ENCODE data around the gene SH3RF1. TPM values are rescaled to one million over a fixed set of nuclear protein-coding genes. Genes with fewer than 3 reads are reported as not detected.

SH3RF1 gene
- total and polyA plus RNA-seq, 7 donors: 8.2 to 20.8 (median 12.5) TPM

DNA sequence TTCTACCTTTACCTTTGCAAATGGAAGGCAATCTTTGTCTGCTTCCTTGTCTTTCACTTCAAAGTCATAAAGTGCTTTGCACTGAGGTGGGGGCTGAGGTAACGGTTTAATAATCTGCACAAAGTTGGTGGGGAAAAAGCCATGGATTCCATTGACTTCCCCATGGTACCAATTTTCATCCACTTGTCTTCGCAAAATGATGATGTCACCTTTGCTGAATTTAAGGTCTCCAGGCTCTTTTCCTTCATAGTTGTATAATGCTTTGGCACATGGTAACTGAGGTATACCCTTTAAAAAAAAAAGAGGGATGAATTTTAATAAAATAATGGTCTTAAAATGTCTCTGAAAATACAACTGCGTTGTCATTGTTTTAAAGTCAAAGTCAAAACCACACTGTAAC, 114.4 kb downstream of the SH3RF1 start:
- Histone ChIP-seq H3K4me3 (no peak overlapping the region), H3K9me3 (no peaks in the 10 kb centered on the region), H3K27me3 (no peaks in the 10 kb centered on the region), H3K27ac (no peak overlapping the region), H3K36me3 (peaks cover 0 to 20% (median 4%) of the 10 kb centered on the region in 4 donors), H3K4me1 (peaks cover 0 to 25% (median 12%) of the 10 kb centered on the region in 4 donors)
- 72 to 90% methylated on average over 3 of the region's 3 CpGs for WGBS, 2 donors
- no peak for DNase-seq
- intact Hi-C loops (cut with DNase I): no loop called here
- no peak for TF ChIP-seq POLR2A (IDR thresholded peaks at IDR 0.05)
- TF ChIP-seq, protein P1, sequence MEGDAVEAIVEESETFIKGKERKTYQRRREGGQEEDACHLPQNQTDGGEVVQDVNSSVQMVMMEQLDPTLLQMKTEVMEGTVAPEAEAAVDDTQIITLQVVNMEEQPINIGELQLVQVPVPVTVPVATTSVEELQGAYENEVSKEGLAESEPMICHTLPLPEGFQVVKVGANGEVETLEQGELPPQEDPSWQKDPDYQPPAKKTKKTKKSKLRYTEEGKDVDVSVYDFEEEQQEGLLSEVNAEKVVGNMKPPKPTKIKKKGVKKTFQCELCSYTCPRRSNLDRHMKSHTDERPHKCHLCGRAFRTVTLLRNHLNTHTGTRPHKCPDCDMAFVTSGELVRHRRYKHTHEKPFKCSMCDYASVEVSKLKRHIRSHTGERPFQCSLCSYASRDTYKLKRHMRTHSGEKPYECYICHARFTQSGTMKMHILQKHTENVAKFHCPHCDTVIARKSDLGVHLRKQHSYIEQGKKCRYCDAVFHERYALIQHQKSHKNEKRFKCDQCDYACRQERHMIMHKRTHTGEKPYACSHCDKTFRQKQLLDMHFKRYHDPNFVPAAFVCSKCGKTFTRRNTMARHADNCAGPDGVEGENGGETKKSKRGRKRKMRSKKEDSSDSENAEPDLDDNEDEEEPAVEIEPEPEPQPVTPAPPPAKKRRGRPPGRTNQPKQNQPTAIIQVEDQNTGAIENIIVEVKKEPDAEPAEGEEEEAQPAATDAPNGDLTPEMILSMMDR (IDR thresholded peaks at IDR 0.05): no peak
- TF ChIP-seq EP300 (IDR thresholded peaks at IDR 0.05): no peak
- TF ChIP-seq POLR2AphosphoS5 (IDR thresholded peaks at IDR 0.05): no peak

DNA sequence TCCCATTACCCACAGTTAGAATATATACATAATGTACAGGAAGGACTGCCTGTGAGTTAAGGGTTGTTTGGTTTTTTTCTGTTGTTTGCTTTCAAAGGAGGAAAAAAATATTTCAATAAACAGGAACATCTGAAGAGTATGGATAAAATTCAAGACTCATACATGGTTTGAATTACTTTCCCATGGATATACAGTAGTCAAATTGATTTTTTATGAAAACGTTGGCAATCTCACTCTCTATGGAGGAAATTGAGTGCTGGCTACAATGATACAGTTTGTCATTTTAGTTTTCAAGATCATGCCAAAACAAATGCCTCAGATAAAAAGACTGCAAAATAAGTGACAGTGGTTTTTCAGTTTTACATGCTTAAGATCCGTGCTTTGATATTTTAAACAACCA, 116.6 kb downstream of the SH3RF1 start:
- no peak for TF ChIP-seq EP300 (IDR thresholded peaks at IDR 0.05)
- TF ChIP-seq POLR2A (IDR thresholded peaks at IDR 0.05): no peak
- TF ChIP-seq, protein P1 (IDR thresholded peaks at IDR 0.05): no peak
- TF ChIP-seq POLR2AphosphoS5 (IDR thresholded peaks at IDR 0.05): no peak
- Histone ChIP-seq H3K4me3 (no peak overlapping the region), H3K36me3 (peaks cover 0 to 20% (median 4%) of the 10 kb centered on the region in 4 donors), H3K27ac (no peak overlapping the region), H3K4me1 (peaks cover 0 to 2% (median under 1%) of the 10 kb centered on the region in 4 donors), H3K27me3 (no peaks in the 10 kb centered on the region), H3K9me3 (no peaks in the 10 kb centered on the region)
- WGBS, 2 donors: 67 to 69% methylated on average over 2 of the region's 2 CpGs
- DNase-seq: no peak
- intact Hi-C loops (cut with DNase I): no loop called here

DNA sequence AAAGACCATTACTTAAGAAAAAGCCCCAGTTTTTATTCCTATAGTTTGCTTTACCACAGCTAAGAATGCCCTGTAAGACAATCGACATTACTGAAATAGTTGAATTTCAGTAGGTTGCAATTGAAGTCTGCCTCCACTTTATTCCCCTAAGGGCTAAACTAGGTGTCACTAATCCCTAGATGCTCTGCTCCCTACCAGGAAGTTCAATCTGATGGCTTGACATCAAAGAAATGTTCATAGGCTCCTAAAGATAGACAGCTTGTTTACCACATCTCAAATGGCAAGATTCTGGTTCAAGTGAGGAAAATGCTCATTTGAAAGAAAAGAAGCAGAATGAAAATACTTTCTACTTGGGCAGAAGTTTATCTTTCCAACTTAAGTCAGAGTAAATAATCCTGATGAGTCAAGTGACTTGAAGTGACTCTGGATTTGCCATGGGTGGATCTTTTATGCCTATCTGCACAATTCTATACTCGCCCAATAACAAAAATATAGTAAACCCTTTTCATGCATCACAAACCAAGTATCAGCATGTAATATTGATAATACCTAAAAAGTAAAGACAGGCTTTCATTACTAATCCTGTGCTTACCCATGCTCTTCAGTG, 117.2 kb downstream of the SH3RF1 start:
- TF ChIP-seq, protein P1 (IDR thresholded peaks at IDR 0.05): no peak
- TF ChIP-seq POLR2A (IDR thresholded peaks at IDR 0.05): no peak
- no peak for TF ChIP-seq EP300 (IDR thresholded peaks at IDR 0.05)
- TF ChIP-seq POLR2AphosphoS5 (IDR thresholded peaks at IDR 0.05): no peak
- peaks cover 0 to 20% (median 4%) of the 10 kb centered on the region in 4 donors for H3K36me3 ChIP-seq
- 87 to 91% methylated on average over 2 of the region's 2 CpGs for WGBS, 2 donors

DNA sequence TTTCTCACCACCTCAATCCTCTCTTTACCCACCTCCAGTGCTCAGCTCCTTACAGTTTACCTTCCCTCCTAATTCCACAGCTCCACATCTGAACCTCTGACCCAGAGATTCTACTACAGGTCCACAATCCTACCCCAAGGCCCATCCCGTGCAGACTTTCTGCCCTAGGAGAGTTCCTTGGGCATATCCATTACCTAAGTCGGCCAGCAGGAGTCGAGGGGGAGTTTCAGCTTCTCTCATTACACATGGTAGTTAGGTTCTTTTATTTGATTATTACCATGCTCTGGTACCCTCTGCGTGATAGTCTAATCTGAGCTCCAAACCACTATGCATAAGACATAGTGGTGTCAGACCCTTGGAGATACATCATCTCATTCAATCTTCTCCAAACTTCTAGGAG, 117.9 kb downstream of the SH3RF1 start:
- Histone ChIP-seq H3K4me1 (no peaks in the 10 kb centered on the region), H3K36me3 (peaks cover 0 to 20% (median 4%) of the 10 kb centered on the region in 4 donors), H3K27ac (no peak overlapping the region), H3K4me3 (no peak overlapping the region), H3K27me3 (no peaks in the 10 kb centered on the region), H3K9me3 (no peaks in the 10 kb centered on the region)
- no peak for DNase-seq
- no peak for TF ChIP-seq POLR2A (IDR thresholded peaks at IDR 0.05)
- TF ChIP-seq EP300 (IDR thresholded peaks at IDR 0.05): no peak
- TF ChIP-seq, protein P1 (IDR thresholded peaks at IDR 0.05): no peak
- intact Hi-C loops (cut with DNase I): no loop called here
- 83 to 96% methylated on average over 4 of the region's 4 CpGs for WGBS, 2 donors

More for the DNA sequence above, 117.2 kb downstream of the SH3RF1 start:
- Histone ChIP-seq H3K27me3 (no peaks in the 10 kb centered on the region), H3K9me3 (no peaks in the 10 kb centered on the region), H3K4me3 (no peak overlapping the region), H3K4me1 (no peaks in the 10 kb centered on the region), H3K27ac (no peak overlapping the region)
- DNase-seq: no peak
- intact Hi-C loops (cut with DNase I): no loop called here

DNA sequence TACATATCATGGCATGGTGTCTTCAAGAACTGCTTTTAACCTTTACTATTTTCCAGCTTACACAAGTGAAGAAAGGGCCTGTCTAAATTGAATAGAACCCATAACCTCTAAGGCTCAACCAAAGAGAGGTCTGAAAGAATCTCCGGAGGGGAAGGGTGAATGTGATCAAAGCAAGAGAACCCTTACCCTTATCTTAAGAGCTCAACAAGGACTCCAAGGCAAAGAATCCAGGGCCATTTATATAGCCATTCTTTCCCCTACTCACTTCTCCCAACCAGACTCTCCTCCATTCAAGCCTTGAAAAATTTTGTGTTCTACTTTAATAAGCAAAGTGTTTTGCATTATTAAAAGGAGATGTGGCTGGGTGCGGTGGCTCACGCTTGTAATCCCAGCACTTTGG, 118.7 kb downstream of the SH3RF1 start:
- peaks cover 0 to 20% (median 4%) of the 10 kb centered on the region in 4 donors for H3K36me3 ChIP-seq
- H3K27ac ChIP-seq: no peak overlapping the region
- no peaks in the 10 kb centered on the region for H3K9me3 ChIP-seq
- intact Hi-C loops (cut with DNase I): no loop called here
- 96 to 98% methylated on average over 3 of the region's 3 CpGs for WGBS, 2 donors
- TF ChIP-seq POLR2AphosphoS5 (IDR thresholded peaks at IDR 0.05) (no peak), EP300 (IDR thresholded peaks at IDR 0.05) (no peak), POLR2A (IDR thresholded peaks at IDR 0.05) (no peak)
- TF ChIP-seq, protein P1 (IDR thresholded peaks at IDR 0.05): no peak
- H3K27me3 ChIP-seq: no peaks in the 10 kb centered on the region
- no peak for DNase-seq
- no peaks in the 10 kb centered on the region for H3K4me1 ChIP-seq
- no peak overlapping the region for H3K4me3 ChIP-seq

Data from sigmoid colon (tissue), 7 donors.